GM21526 (cell line): ENCODE results near the gene RAPSN.

Source experiments
- ATAC-seq: cut with Tn5 transposase; IDR thresholded peaks from one replicate; pipeline ENCODE4 v1.9.1; 2021; ENCODE audit warnings: moderate library complexity; ENCODE audit not compliant: unreplicated experiment, low FRiP score

RAPSN gene

GRCh38 chr11:47410370-47411264 lies 38.3 kb downstream of the RAPSN start:
- ATAC-seq = no peak

DNA sequence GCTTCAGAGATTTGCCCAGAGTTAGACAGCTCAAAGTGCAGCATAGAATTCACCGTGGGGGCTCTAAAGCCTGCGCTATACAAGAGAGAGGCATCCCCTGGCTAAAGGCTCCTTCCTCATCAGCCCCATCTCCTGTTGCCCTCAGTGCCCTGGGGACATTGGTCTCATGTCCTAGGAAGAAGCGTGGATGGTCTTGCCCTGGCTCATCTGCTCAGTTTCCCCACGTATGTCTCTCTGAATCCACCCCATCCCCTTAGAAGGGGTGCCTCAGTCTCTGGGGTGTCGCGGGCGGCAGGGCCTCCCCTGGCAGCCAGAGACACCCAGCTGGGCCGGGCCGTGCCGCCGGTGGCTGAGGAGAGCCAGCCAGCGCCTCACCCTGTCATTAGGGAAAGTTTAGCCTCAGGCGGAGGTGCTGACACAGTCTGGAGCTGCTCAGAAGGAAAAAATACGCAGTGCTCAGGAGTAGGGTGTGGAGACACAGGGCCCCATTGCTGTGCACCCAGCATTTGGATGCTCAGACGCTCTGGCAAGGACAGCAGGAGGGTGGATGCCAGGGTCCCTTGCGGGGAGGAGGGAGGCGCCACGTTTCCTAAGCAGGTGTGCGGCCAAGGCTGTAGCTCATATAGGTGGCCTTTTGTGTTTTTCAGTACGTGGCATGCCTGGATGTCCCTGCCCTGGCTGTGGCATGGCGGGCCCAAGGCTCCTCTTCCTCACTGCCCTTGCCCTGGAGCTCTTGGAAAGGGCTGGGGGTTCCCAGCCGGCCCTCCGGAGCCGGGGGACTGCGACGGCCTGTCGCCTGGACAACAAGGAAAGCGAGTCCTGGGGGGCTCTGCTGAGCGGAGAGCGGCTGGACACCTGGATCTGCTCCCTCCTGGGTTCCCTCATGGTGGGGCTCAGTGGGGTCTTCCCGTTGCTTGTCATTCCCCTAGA lies 39.2 kb downstream of the RAPSN start:
- ATAC-seq = no peak

DNA sequence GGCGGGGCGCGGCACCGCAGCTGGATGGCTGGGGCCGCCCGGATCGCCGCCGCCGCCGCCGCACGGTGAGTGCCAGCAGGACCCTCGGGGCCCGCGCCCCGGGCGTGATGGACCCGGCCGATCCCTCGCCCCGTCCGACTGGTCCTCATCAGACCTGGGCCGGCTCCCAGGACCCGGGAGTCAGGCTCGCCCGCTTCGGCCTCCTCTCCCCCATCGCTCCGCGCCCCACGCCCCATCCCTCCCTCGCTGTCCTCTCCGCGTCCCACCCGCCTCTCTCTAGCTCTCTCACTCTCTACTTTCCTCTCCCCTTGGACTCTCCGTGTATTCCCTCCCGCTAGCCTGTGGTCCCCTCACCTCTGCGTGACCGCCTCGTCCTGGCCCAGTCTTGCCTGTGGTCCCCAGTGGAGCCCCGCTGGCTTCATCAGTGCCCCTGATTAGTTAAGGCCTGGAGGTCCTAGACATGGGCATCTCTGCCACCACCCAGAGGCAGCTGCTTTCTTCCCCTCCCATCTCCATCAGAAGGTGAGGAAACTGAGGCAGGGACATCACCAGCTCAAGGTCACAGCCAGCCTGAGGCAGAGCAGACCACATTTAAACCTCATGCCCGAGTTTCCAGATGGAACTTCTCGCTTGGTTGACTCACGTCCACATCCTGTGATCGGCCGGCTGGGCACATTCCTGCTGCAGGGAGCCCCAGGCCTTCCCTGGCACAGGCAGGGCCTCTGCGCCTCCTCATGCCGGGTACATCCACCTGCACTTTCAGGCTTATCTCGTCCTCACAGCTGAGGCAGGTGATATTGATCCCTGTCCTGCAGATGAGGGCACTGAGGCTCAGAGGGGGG lies 40.1 kb downstream of the RAPSN start:
- ATAC-seq = no peak

DNA sequence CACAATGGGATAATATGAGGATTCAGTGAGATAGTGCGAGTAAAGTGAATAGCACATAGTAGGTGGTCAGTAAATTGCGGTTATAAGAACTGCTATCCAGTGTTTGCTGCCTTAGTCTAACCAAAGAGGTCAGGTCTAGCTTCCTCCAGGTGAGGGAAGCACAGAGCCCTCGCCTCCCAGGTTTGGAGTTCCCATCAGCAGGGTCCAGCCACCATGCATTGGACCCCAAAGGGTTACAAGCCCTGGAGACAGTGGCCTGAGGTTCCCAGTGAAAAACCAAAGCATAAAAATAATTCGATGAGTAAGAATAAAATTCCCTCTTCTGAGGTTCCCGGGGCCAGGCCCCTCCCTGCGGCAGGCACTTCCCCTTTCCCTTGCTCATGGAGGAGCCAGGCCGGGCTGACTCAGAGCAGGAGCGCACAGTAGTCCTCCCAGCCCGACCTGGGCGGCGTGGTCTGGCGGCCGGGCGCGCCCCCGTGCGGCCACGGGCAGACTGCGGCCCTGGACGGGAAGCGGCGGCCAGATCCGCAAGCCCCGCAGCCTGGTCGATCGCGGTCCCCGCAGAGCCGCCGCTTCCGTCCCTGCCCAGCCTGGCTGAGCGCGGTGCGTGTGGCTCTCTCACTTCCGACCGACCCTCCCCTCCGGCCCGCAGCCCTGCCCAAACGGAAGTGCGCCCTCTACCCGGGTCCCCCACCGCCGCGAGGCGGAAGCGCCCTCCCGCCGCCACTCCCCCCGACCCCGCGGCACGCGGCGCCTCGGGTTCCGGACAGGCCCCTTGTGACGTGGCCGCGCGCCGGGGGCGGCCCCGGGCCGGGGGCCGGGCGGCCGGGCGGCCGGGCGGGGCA lies 41.0 kb downstream of the RAPSN start, which contains the start of gene SLC39A13:
SLC39A13 (plus strand) TSS at position 845 of the 845 bp plus-strand sequence. CDS start 1,505 bp downstream, outside the sequence.
- ATAC-seq = peak; percentile 73

DNA sequence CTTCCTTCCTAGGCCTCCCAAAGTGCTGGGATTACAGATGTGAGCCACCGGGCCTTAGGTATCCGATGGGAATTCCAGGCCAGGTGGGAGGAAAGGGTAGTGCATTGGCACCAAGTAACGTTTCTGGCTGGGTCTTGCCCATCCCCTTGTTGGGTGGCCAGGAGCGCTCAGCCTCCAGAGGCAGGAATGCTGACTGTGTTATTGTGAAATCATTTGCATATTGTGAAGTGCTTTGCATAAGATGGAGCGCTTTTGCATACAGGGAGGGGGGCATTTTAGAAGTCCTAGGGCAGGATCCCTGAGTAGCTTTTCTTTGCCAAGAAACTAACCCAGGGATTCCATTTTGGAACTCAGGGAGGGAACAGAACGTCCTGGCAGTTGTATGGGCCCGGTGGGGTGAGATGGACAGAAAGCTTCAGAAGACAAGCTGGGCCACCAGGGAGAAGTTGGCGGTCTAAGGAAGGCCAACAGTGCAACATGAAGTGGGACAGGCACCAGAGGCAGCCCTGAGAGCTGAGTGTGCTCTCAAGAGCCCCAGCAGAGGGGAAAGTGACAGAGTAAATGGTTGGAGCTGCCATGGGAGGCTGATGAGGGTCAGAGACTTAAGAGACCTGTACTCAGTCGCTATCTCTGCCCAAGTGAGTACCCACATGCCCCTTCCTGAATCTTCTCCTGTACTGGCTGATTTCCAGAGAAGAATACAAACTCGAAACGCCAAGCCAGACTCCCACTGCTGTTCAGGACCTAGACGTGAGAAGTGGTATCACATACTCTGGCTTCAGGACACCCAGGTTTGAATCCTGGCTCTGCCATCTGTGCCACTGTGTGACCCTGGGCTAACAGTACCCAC lies 41.8 kb downstream of the RAPSN start:
- ATAC-seq = no peak

DNA sequence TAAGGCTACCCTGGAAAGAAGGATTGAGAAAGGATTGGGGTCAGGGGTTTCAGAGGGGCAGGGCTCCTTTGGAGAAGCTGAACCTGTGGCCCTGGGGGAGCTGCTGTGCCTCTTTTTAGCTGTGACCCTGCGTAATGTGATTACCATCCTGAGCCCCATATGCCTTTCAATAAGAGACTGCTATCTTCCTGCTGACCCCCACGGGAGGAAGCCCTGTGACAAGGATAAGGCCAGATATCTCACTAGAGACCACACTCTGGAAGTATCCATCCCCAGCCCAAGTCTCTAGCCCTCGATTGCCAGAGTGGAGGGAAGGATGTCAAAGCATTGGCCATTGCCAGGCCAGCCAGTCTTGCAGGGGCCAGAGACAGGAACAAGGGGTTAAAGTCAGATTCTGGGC lies 45.4 kb downstream of the RAPSN start:
- ATAC-seq = no peak

DNA sequence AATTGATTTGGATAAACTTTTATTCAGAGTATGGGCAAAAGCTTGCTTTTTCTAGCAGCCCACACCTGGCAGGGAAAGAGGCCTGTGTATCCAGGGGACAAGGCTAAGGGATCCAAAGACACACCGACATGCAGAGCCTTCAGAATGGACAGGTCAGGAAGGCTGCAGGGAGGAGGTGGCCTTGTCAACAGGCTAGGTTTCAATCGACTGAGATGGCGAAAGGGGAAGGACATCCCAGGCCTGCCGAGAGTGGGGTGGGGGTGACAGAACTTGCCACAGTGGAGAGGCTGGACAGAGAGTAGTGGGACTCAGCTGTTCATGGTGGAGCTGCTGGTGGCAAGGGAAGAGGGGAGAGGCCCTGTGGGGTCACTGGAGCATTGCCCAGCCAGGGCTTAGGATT lies 45.8 kb downstream of the RAPSN start:
- no peak for ATAC-seq

GRCh38 chr11:47400768-47401279 lies 48.1 kb downstream of the RAPSN start:
- peak; percentile 54 for ATAC-seq

- peak; percentile 36 for ATAC-seq
Observed at GRCh38 chr11:47399860-47400767, 48.8 kb downstream of the RAPSN start.

DNA sequence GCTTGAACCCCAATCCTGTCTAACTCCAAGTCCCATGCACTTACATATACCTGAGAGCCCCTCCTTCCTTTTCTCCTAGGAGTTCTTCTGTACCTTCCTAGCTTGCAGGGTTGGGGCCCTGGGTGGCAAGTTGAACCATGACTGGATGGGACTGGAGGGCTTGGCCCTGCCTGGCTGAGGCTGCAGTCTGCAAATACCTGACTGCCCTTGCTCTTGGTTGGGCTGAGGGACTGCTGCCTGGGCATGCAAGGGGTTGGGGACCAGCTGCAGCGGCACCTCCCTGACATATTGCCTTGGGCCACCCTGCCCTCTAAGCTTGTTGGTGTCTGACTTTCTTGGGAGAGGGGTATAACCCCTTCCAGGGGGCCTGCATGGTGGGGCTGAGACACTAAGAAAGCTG lies 50.4 kb downstream of the RAPSN start:
- no peak for ATAC-seq

GRCh38 chr11:47398011-47398410 lies 50.9 kb downstream of the RAPSN start:
- no peak for ATAC-seq

- no peak for ATAC-seq
Observed at GRCh38 chr11:47396049-47396320, 53.0 kb downstream of the RAPSN start.

GRCh38 chr11:47395223-47396048 lies 53.5 kb downstream of the RAPSN start:
- no peak for ATAC-seq

DNA sequence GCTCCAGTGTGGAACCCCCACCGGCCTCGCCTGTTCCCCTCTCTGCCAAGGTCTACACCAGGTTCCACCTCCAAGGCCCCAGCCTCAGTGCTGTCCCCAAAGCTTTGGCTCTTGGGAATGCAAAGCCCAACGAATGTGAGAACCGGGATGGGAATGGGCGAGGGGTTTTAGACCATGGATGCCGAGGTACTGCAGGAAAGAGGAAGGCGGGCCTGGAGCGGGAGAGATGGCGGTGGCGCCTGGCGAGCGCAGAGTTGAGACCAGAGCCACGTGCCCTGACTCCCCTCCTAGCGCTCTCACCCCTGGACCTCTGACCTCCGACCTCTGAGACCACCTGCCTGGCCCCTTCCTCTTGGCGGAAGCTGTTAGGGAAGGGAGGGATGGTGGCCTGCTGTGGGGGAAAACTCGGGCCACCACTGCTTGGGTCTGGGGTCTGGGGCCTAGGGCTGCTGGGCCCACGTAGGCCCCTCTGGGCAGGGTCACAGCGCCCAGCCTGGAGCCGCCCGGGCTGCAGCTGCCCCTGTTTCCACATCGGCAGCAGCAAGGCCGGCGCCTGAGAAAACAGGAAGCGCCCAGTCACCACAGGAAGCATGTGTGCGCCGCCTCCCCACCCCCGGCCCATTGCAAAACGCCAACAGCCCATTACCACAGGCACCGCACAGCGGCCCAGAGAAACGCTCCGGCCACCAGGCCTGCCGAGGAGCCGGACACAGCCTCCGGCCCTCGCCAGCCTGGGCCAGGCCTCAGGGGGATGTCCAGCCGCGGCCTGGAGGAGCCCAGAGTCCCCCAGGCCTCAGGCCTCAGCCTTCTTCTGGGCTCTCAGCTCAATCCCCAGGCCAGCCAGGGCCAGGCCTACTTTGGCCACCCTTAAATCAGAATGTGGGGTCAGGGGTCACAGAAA lies 54.4 kb downstream of the RAPSN start:
- ATAC-seq = peak; percentile 41

DNA sequence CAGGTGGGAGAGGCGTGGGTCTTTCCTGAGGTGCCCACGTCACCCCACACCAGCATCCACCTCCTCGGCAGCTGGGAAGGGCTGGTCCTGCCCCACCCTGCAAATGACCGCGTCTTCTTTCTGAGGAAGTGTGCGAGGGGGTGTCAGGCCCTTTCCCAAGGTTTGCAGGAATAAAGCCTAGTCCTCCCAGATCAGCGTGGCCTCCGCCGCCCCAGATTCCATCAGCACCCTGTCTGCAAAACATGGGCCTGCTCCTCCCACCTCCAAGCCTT lies 55.0 kb downstream of the RAPSN start:
- no peak for ATAC-seq
